HG03521 (cell line): ENCODE measurements around the gene XCR1.
"Not testable (repeated sequence)": the region's sequence is repeated elsewhere in the genome, so short reads cannot be mapped to it uniquely, and the experiment has no call there.

Experiments
- ATAC-seq: cut with Tn5 transposase; IDR thresholded peaks from one replicate; pipeline ENCODE4 v1.9.1; 2021; ENCODE audit warnings: mild to moderate bottlenecking, moderate library complexity; ENCODE audit not compliant: unreplicated experiment

The XCR1 gene

GRCh38 chr3:46008058-46008457 lies 19.2 kb downstream of the XCR1 start:
- no peak for ATAC-seq

- no peak for ATAC-seq
These were observed 20.0 kb downstream of the XCR1 start for GRCh38 chr3:46007280-46007679.

GRCh38 chr3:46006238-46007032 lies 20.8 kb downstream of the XCR1 start:
- ATAC-seq = no peak

GRCh38 chr3:46003706-46004105 lies 23.6 kb downstream of the XCR1 start:
- not testable (repeated sequence) for ATAC-seq

GRCh38 chr3:46001178-46001577 lies 26.1 kb downstream of the XCR1 start:
- no peak for ATAC-seq

- no peak for ATAC-seq
These were observed 29.3 kb downstream of the XCR1 start for GRCh38 chr3:45997942-45998341.

- not testable (repeated sequence) for ATAC-seq
These were observed 29.8 kb downstream of the XCR1 start for GRCh38 chr3:45997499-45997898.

GRCh38 chr3:45995236-45996192 lies 31.8 kb downstream of the XCR1 start, which contains the start of gene FYCO1:
Gene FYCO1, minus strand, starts transcription at chr3:45995824. Its CDS starts 10,914 bp downstream, at chr3:45984910.
- peak; percentile 96 for ATAC-seq

- ATAC-seq = no peak
These were observed 32.7 kb downstream of the XCR1 start for GRCh38 chr3:45994419-45995235.

GRCh38 chr3:45993421-45994027 lies 33.8 kb downstream of the XCR1 start:
- no peak for ATAC-seq

- no peak for ATAC-seq
These were observed 34.5 kb downstream of the XCR1 start for GRCh38 chr3:45992821-45993221.

GRCh38 chr3:45992133-45992729 lies 35.1 kb downstream of the XCR1 start:
- ATAC-seq = no peak

- ATAC-seq = no peak
These were observed 35.9 kb downstream of the XCR1 start for GRCh38 chr3:45991341-45991740.

GRCh38 chr3:45990181-45990580 lies 37.1 kb downstream of the XCR1 start:
- no peak for ATAC-seq

- no peak for ATAC-seq
These were observed 38.5 kb downstream of the XCR1 start for GRCh38 chr3:45988804-45989203.

- no peak for ATAC-seq
These were observed 38.9 kb downstream of the XCR1 start for GRCh38 chr3:45988362-45988761.

- ATAC-seq = no peak
These were observed 39.7 kb downstream of the XCR1 start for GRCh38 chr3:45987368-45988291.

- ATAC-seq = no peak
These were observed 40.8 kb downstream of the XCR1 start for GRCh38 chr3:45986303-45986982.
